HEK293T (cell line): ENCODE measurements around the gene SLC9A9.

ENCODE experiments used
- CTCF ChIA-PET: fragments of 350-600 bp; formaldehyde crosslinking; extraction: SDS; loops from one replicate; lab custom pipeline; 2021; ENCODE audit warnings: antibody characterized with exemption, inconsistent platforms; lab: Yijun Ruan, JAX
- POLR2A ChIA-PET: fragments of 350-600 bp; formaldehyde crosslinking; extraction: SDS; loops from one replicate; lab custom pipeline; 2020; ENCODE audit warnings: antibody characterized with exemption, inconsistent platforms; lab: Yijun Ruan, JAX
- DNase-seq: peaks from one replicate; pipeline ENCODE4 v3.0.0; 2012; ENCODE audit warnings: mixed read lengths; ENCODE audit errors: extremely low spot score
- ARNT ChIP-seq: fragments of 450-650 bp; IDR thresholded peaks from 2 replicates; pipeline ENCODE4 v1.6.1; 2017; ENCODE audit warnings: mild to moderate bottlenecking
- BHLHE40 ChIP-seq: fragments of 450-650 bp; IDR thresholded peaks from 2 replicates; pipeline ENCODE4 v1.6.1; 2016; ENCODE audit warnings: mild to moderate bottlenecking, moderate library complexity, borderline replicate concordance
- CTBP1 ChIP-seq: fragments of 450-650 bp; IDR thresholded peaks from 2 replicates; pipeline ENCODE4 v1.6.1; 2016; ENCODE audit warnings: borderline replicate concordance
- ELF4 ChIP-seq: fragments of 450-650 bp; IDR thresholded peaks from 2 replicates; pipeline ENCODE4 v1.6.1; 2017; ENCODE audit warnings: antibody characterized with exemption
- FOXA1 ChIP-seq: fragments of 450-650 bp; IDR thresholded peaks from 2 replicates; pipeline ENCODE4 v1.6.1; 2016; ENCODE audit warnings: mild to moderate bottlenecking
- FOXK2 ChIP-seq: fragments of 450-650 bp; IDR thresholded peaks from 2 replicates; pipeline ENCODE4 v1.6.1; 2016; ENCODE audit warnings: mild to moderate bottlenecking
- FOXM1 ChIP-seq: fragments of 450-650 bp; IDR thresholded peaks from 2 replicates; pipeline ENCODE4 v1.6.1; 2017; ENCODE audit warnings: mild to moderate bottlenecking, borderline replicate concordance
- HDGF ChIP-seq: fragments of 450-650 bp; IDR thresholded peaks from 2 replicates; pipeline ENCODE4 v1.6.1; 2017; ENCODE audit warnings: antibody characterized with exemption, borderline replicate concordance
- L3MBTL2 ChIP-seq: fragments of 450-650 bp; conservative IDR thresholded peaks from 2 replicates; pipeline ENCODE4 v1.6.1; 2016; ENCODE audit warnings: mild to moderate bottlenecking
- LEF1 ChIP-seq: fragments of 450-650 bp; IDR thresholded peaks from 2 replicates; pipeline ENCODE4 v1.6.1; 2017; ENCODE audit warnings: mild to moderate bottlenecking, borderline replicate concordance
- NFRKB ChIP-seq: fragments of 450-650 bp; IDR thresholded peaks from 2 replicates; pipeline ENCODE4 v1.6.1; 2016; ENCODE audit warnings: mild to moderate bottlenecking, moderate library complexity
- PKNOX1 ChIP-seq: fragments of 450-650 bp; IDR thresholded peaks from 2 replicates; pipeline ENCODE4 v1.6.1; 2016
- SP1 ChIP-seq: fragments of 450-650 bp; IDR thresholded peaks from 2 replicates; pipeline ENCODE4 v1.6.1; 2017
- SUZ12 ChIP-seq: fragments of 450-650 bp; IDR thresholded peaks from 2 replicates; pipeline ENCODE4 v1.6.1; 2016; ENCODE audit warnings: mild to moderate bottlenecking
- TARDBP ChIP-seq: fragments of 450-650 bp; IDR thresholded peaks from 2 replicates; pipeline ENCODE4 v1.6.1; 2016
- ZNF384 ChIP-seq: fragments of 450-650 bp; IDR thresholded peaks from 2 replicates; pipeline ENCODE4 v1.6.1; 2016

SLC9A9 gene

DNA sequence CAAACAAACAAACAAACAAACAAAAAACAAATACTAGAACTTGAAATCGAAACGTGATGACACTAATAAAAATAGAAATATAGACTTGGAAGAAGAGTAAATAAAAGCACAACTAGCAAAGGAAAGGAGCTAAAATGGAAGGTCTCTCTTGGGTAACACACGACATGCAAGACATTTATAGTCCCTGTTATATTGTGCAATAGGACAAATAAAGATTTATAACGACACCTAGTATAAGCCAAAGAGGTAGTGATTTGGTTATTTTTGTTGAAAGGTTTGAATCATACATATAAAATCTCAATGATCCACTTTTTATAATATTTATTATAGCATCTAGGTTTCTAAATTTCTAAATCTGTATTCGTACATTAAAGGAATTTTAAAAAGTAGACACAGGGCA, 379.1 kb downstream of the SLC9A9 start:
- CTCF ChIA-PET, result no interaction called here
- DNase-seq, result no peak
- POLR2A ChIA-PET, result no interaction called here
- TF ChIP-seq FOXA1 (no peak), ELF4 (no peak), CTBP1 (no peak), ZNF384 (no peak), FOXM1 (no peak), L3MBTL2 (no peak), NFRKB (no peak)

DNA sequence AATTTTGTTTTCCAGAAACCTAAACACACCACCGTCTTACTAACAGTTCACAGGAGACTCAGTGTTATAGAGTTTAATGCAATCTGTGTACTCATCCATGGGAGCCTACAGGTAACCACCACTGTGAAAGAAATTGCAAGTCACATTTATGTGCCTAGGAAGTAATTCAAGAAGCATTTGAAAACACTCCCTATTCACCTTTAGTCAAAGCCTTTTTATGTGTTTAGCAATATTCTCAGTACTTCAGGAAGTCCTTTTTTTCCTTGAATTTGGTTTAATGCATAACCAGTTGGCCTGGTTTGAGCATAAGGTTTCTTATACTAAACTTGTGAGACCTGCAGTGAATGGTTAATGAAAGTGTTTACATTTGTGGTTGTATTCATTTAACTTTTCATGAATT, 382.6 kb downstream of the SLC9A9 start:
- CTCF ChIA-PET, result no interaction called here
- DNase-seq, result no peak
- TF ChIP-seq CTBP1, result no peak
- TF ChIP-seq ARNT, result no peak
- no peak for TF ChIP-seq FOXA1
- TF ChIP-seq BHLHE40, result no peak
- TF ChIP-seq LEF1, result no peak
- no peak for TF ChIP-seq SUZ12
- TF ChIP-seq ZNF384, result no peak
- no peak for TF ChIP-seq NFRKB
- no peak for TF ChIP-seq PKNOX1
- TF ChIP-seq FOXK2, result no peak
- no peak for TF ChIP-seq HDGF
- TF ChIP-seq SP1, result no peak
- TF ChIP-seq TARDBP, result no peak
- POLR2A ChIA-PET, result no interaction called here

- DNase-seq, result no peak
- TF ChIP-seq FOXM1 (no peak), ARNT (no peak), CTBP1 (no peak), TARDBP (no peak), PKNOX1 (no peak), NFRKB (no peak), ELF4 (no peak)
- CTCF ChIA-PET, result no interaction called here
- POLR2A ChIA-PET, result no interaction called here
These were observed 383.4 kb downstream of the SLC9A9 start for GRCh38 chr3:143464850-143465249.

- no peak for DNase-seq
- POLR2A ChIA-PET, result no interaction called here
- TF ChIP-seq BHLHE40, result no peak
- no peak for TF ChIP-seq ZNF384
- TF ChIP-seq CTBP1, result no peak
- TF ChIP-seq FOXA1, result no peak
- TF ChIP-seq PKNOX1, result no peak
- TF ChIP-seq FOXK2, result no peak
- no peak for TF ChIP-seq NFRKB
- no peak for TF ChIP-seq ELF4
- no peak for TF ChIP-seq ARNT
- no peak for TF ChIP-seq SUZ12
- no peak for TF ChIP-seq SP1
- CTCF ChIA-PET, result no interaction called here
These were observed 392.8 kb downstream of the SLC9A9 start for GRCh38 chr3:143455480-143455879.

- TF ChIP-seq FOXA1 (no peak), NFRKB (no peak), SUZ12 (no peak), HDGF (no peak), ARNT (no peak), PKNOX1 (no peak), TARDBP (no peak), SP1 (no peak), ZNF384 (no peak)
- no peak for DNase-seq
- CTCF ChIA-PET, result interaction anchor here (0.8 kb wide), 1 partner anchor 141 kb away, joined by 5 read pairs; no protein-coding TSS in a partner anchor
- POLR2A ChIA-PET, result no interaction called here
These were observed 397.6 kb downstream of the SLC9A9 start for GRCh38 chr3:143450632-143451031.

DNA sequence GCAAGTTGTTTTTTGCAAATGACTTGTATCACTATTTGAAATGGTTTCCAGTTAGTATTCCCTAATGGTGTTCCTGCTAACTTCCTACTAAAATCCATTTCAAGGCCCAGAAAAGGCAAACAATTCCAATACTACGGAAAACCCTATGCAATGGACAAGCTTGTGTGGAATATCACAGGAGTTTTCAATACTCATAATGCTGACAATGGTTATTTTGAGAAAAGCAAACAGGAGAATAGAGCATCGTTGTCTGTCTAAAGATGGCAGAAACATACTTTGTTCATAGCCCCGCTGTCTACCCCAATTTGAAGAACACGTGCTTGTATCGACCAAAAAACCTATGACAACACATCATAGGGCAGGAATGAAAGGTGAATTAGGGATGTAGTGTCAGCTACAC, 400.8 kb downstream of the SLC9A9 start:
- CTCF ChIA-PET, result no interaction called here
- TF ChIP-seq FOXA1 (no peak), SP1 (no peak), HDGF (no peak), LEF1 (no peak), ELF4 (no peak), SUZ12 (no peak), BHLHE40 (no peak), CTBP1 (no peak), ARNT (no peak), FOXK2 (no peak), ZNF384 (no peak), PKNOX1 (no peak), FOXM1 (no peak), L3MBTL2 (no peak), NFRKB (no peak), TARDBP (no peak)
- POLR2A ChIA-PET, result no interaction called here
- DNase-seq, result no peak
